ENCODE measurements around the gene C5orf58. TPM values are rescaled to one million over a fixed set of nuclear protein-coding genes. Genes with fewer than 3 reads are reported as not detected.

C5orf58 gene
- total and polyA plus RNA-seq, 9 of the 15 experiments (the other 6 are each of a cell fraction or from before 2014, with no cell fraction given), result 1.5 to 7.6 (median 5.3) TPM

DNA sequence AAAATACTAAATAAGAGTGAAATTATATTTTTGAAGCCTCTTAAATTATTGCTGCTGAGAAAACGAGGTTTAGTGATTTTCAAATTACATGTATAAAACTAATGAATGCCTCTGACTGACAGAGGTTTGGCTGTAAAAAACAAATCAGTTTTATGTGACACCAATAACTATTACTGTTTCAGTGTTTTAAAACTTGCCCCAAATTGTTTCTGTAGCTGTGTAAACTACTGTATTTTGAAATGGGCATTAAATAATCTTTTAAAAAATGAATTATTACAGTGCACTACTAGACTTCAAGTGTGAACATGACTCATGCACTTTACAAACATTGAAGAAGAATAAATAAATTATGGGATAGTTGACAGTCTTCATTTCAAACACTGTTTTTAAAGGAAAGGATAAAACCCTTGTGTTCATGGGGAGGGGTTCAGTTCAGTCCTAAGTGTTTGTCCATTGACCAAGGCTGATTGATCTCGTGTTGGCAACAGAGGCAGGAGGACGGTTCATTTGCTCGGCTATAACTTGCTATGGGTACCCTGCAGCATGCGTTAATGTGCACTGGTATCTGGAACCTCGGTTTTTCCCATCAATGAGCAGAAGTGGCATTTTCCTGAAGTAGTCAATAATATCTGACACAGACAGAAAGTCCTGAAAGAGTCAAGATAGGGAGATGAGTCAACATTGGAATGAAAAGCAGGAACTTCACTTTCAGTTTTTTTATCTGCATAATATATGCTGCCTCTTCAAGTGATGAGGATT, 15.6 kb downstream of the C5orf58 start:
- CTCF ChIA-PET (ENCODE audit: low intra/inter-chr PET ratio), result interaction anchor here (0.7 kb wide), 1 partner anchor 1977 kb away, joined by 3 read pairs; no protein-coding TSS in a partner anchor
- peak; percentile 84 for TF ChIP-seq NCOR1 (IDR thresholded peaks at IDR 0.05)
- TF ChIP-seq ELF4 (CRISPR knock-in tag; IDR thresholded peaks at IDR 0.05), result peak; percentile 53; the same call in 1 of the 2 replicates
- peak; percentile 94 for TF ChIP-seq SMARCA4 (IDR thresholded peaks at IDR 0.05)
- peak; percentile 70 for TF ChIP-seq CCNT2 (IDR thresholded peaks at IDR 0.05; ENCODE audit: borderline replicate concordance, extremely low read depth, insufficient read length, low read depth, low read length)
- TF ChIP-seq, protein P1, sequence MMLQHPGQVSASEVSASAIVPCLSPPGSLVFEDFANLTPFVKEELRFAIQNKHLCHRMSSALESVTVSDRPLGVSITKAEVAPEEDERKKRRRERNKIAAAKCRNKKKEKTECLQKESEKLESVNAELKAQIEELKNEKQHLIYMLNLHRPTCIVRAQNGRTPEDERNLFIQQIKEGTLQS (IDR thresholded peaks at IDR 0.05), result peak; percentile 77; the same call in 1 of the 2 replicates
- TF ChIP-seq, protein P1 (CRISPR knock-in tag; conservative IDR thresholded peaks at IDR 0.05), result no peak; the same call in 1 of the 2 replicates
- TF ChIP-seq JUND (IDR thresholded peaks at IDR 0.05; ENCODE audit: borderline replicate concordance, low read depth, low read length), result peak; percentile 88
- peak; percentile 88; the same call in 2 of the 3 replicates for TF ChIP-seq JUND (tag; IDR thresholded peaks at IDR 0.05; ENCODE audit: borderline replicate concordance, low read depth, low read length)
- no peak for TF ChIP-seq ZNF77 (CRISPR knock-in tag; IDR thresholded peaks at IDR 0.05)
- TF ChIP-seq PML (IDR thresholded peaks at IDR 0.05; ENCODE audit: low read length), result peak; percentile 67; the same call in 1 of the 2 replicates
- peak; percentile 42; the same call in 1 of the 2 replicates for TF ChIP-seq L3MBTL2 (IDR thresholded peaks at IDR 0.05)
- peak; percentile 47 for TF ChIP-seq MEIS2 (IDR thresholded peaks at IDR 0.05; ENCODE audit: partially characterized antibody)
- 0 out of 2 replicates have a peak, but pooled peaks have one; percentile 37 for TF ChIP-seq JUN (IDR thresholded peaks at IDR 0.05; ENCODE audit: borderline replicate concordance, low read depth, low read length)
- no peak for TF ChIP-seq JUN (CRISPR knock-in tag; IDR thresholded peaks at IDR 0.05; ENCODE audit: borderline replicate concordance)
- TF ChIP-seq ZSCAN29 (IDR thresholded peaks at IDR 0.05), result no peak
- TF ChIP-seq MBD2 (IDR thresholded peaks at IDR 0.05; ENCODE audit: borderline replicate concordance, low read depth), result peak; percentile 47; the same call in 1 of the 2 replicates
- TF ChIP-seq TRIM24 (IDR thresholded peaks at IDR 0.05), result peak; percentile 28 to 72; a peak in 2 of 4 replicates
- TF ChIP-seq GATA2 (CRISPR knock-in tag; IDR thresholded peaks at IDR 0.05), result peak; percentile 54; the same call in 1 of the 2 replicates
- TF ChIP-seq, protein P2, sequence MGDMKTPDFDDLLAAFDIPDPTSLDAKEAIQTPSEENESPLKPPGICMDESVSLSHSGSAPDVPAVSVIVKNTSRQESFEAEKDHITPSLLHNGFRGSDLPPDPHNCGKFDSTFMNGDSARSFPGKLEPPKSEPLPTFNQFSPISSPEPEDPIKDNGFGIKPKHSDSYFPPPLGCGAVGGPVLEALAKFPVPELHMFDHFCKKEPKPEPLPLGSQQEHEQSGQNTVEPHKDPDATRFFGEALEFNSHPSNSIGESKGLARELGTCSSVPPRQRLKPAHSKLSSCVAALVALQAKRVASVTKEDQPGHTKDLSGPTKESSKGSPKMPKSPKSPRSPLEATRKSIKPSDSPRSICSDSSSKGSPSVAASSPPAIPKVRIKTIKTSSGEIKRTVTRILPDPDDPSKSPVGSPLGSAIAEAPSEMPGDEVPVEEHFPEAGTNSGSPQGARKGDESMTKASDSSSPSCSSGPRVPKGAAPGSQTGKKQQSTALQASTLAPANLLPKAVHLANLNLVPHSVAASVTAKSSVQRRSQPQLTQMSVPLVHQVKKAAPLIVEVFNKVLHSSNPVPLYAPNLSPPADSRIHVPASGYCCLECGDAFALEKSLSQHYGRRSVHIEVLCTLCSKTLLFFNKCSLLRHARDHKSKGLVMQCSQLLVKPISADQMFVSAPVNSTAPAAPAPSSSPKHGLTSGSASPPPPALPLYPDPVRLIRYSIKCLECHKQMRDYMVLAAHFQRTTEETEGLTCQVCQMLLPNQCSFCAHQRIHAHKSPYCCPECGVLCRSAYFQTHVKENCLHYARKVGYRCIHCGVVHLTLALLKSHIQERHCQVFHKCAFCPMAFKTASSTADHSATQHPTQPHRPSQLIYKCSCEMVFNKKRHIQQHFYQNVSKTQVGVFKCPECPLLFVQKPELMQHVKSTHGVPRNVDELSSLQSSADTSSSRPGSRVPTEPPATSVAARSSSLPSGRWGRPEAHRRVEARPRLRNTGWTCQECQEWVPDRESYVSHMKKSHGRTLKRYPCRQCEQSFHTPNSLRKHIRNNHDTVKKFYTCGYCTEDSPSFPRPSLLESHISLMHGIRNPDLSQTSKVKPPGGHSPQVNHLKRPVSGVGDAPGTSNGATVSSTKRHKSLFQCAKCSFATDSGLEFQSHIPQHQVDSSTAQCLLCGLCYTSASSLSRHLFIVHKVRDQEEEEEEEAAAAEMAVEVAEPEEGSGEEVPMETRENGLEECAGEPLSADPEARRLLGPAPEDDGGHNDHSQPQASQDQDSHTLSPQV (IDR thresholded peaks at IDR 0.05), result 0 out of 2 replicates have a peak, but pooled peaks have one; percentile 41

More for the DNA sequence above, 15.6 kb downstream of the C5orf58 start:
- intact Hi-C loops (cut with micrococcal nuclease) (no loop called here), in situ Hi-C loops (cut with MboI) (no loop called here)
- TSS peak; percentile 65 for BruUV-seq (replicated peaks)
- no peak overlapping the region for H3K9ac ChIP-seq (ENCODE audit: insufficient read depth in 1 of 2, low read depth in 2 of 2, low read length in 2 of 2)
- H3K4me2 ChIP-seq (ENCODE audit: insufficient read depth, low read length), result peak overlapping the region; percentile 53
- POLR2A ChIA-PET, result no interaction called here
- peak; percentile 47 for ATAC-seq
- H3K9me1 ChIP-seq (ENCODE audit: control insufficient read depth, insufficient read depth, low read length), result no peaks in the 10 kb centered on the region
- H3K36me3 ChIP-seq (ENCODE audit: control insufficient read depth, insufficient read depth, low read length), result 0 out of 3 replicates have a peak, but pooled peaks cover 3% of the 10 kb centered on the region
- H2AFZ ChIP-seq (ENCODE audit: low read depth, low read length), result 0 out of 2 replicates have a peak overlapping the region, but pooled peaks have one; percentile 8
- H4K20me1 ChIP-seq (replicated peaks; ENCODE audit: control insufficient read depth, insufficient read depth, low read length), result no peaks in the 10 kb centered on the region
- H3K9me3 ChIP-seq (replicated peaks; ENCODE audit: control insufficient read depth, insufficient read depth, low read depth, low read length), result no peaks in the 10 kb centered on the region
- peak in 2 of 4 experiments; percentile 43 to 64 for DNase-seq (ENCODE audit: extremely low read depth in 1 of 4, low spot score in 3 of 4)
- H3K4me1 ChIP-seq (replicated peaks in 1 of 2; ENCODE audit: control insufficient read depth in 2 of 2, insufficient read depth in 2 of 2, low read length in 2 of 2), result peaks cover 0 to 28% of the 10 kb centered on the region in 2 experiments; a peak in 3 of 5 replicates
- no peak overlapping the region for H3K4me3 ChIP-seq
- H3K27me3 ChIP-seq (ENCODE audit: control insufficient read depth in 2 of 2, insufficient read depth in 2 of 2, low read length in 2 of 2), result no peaks in the 10 kb centered on the region
- peak; percentile 65 for FAIRE-seq
- WGBS (ENCODE audit: insufficient coverage, low coverage, missing lambda C conversion rate), result 7% methylated on average over 6 of the region's 6 CpGs
- no peaks in the 10 kb centered on the region for H3K79me2 ChIP-seq (ENCODE audit: control insufficient read depth, insufficient read depth, low read length)
- peak overlapping the region; percentile 25; the same call in 2 of the 3 replicates for H3K27ac ChIP-seq (ENCODE audit: extremely low read depth, low read depth, low read length)
